ENCODE measurements around the gene HNRNPAB. TPM values are rescaled to one million over a fixed set of nuclear protein-coding genes. Genes with fewer than 3 reads are reported as not detected.

Gene HNRNPAB
- 134 and 138 TPM in 2 replicates for total RNA-seq (2014; rRNA removed; shearing (Covaris generic))

DNA sequence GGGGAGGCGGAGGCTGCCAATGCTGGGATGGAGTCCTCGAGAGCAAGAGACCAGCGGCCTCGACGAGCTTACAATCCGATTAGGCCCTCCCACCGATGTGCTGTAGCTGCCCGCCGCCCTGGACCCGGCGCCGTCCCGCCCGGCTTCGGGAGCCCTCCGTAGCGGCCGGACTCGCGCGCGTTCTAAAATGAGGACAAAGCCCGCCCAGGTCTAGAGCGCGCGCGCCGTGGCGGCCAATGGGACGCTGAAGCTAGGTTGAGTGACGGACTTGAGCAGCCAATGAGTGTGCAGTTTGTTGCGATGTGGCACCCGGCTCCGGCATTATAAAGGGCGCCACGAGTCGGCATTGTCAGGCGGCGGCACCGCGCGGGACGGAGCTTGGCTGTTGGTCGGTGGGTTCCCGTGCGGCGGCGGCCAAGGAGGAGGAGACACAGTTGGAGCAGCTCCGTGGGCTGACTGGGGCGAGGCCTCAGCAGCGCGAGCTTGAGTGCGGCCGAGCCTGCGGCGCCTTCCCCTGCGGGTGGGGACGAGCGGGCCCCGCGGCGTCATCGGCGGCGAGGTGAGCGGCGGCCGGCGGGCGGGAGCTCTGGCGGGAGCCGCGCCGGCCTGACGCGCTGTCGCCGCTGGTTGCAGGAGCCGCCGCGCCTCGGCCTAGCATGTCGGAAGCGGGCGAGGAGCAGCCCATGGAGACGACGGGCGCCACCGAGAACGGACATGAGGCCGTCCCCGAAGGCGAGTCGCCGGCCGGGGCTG lies at the start of gene HNRNPAB:
Gene HNRNPAB, plus strand, starts transcription at position 352 of the 753 bp plus-strand sequence. Its CDS starts 305 bp downstream, at position 657.
- peak; percentile 100 for DNase-seq
- Histone ChIP-seq H3K27me3 (ENCODE audit: control insufficient read depth, insufficient read depth, low read length) (no peaks in the 10 kb centered on the region; the same call in 1 of the 2 replicates), H3K36me3 (replicated peaks; ENCODE audit: control insufficient read depth, insufficient read depth, low read length) (peaks cover 39% of the 10 kb centered on the region), H3K4me3 (ENCODE audit: insufficient read depth, low read depth, low read length) (peak within 1 kb of the TSS; percentile 88)

DNA sequence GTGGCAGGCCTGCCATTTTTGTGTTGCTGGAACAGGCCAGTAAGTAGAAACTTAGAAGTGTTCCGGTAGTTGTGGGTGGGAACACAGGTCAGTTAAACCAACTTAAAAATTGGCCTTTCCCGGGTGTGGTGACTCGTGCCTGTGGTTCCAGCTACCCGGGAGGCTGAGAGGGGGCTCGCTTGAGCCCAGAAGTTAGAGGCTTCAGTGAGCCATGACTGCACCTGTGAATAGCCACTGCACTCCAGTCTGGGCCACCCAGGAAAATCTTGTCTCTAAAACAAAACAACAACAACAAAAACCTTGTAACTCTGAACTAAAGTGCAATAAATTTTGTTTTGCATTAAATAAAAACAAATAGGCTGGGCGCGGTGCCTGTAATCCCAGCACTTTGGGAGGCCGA lies 49.3 kb upstream of the HNRNPAB start:
- no peaks in the 10 kb centered on the region for H3K27me3 ChIP-seq (ENCODE audit: control insufficient read depth, insufficient read depth, low read length)
- no peak overlapping the region for H3K4me3 ChIP-seq (ENCODE audit: insufficient read depth, low read depth, low read length)
- H3K36me3 ChIP-seq (replicated peaks; ENCODE audit: control insufficient read depth, insufficient read depth, low read length), result peaks cover 11% of the 10 kb centered on the region
- DNase-seq, result no peak

DNA sequence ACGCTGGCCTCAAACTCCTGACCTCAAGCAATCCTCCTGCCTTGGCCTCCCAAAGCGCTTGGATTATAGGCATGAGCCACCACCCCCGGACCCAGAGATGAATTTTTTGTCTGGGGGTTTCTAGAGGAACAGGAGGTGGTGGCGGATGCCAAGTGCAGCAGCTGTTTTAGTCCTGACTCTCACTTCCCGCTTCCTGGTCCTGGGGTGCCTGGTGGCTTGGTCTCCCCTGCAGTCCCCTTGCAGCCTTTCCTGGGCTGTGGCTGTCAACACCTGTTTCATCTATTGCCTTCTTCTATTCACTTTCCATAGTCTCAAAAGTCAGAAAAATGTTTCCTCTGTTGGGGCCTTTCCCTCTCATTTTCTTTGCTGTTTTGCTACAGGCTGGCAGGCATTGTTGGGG lies 44.2 kb upstream of the HNRNPAB start:
- Histone ChIP-seq H3K4me3 (ENCODE audit: insufficient read depth, low read depth, low read length) (no peak overlapping the region), H3K36me3 (replicated peaks; ENCODE audit: control insufficient read depth, insufficient read depth, low read length) (no peaks in the 10 kb centered on the region), H3K27me3 (ENCODE audit: control insufficient read depth, insufficient read depth, low read length) (peaks cover 5% of the 10 kb centered on the region; the same call in 1 of the 2 replicates)
- DNase-seq, result no peak

- DNase-seq, result no peak
- no peaks in the 10 kb centered on the region for H3K36me3 ChIP-seq (replicated peaks; ENCODE audit: control insufficient read depth, insufficient read depth, low read length)
- no peak overlapping the region for H3K4me3 ChIP-seq (ENCODE audit: insufficient read depth, low read depth, low read length)
- H3K27me3 ChIP-seq (ENCODE audit: control insufficient read depth, insufficient read depth, low read length), result peaks cover 5% of the 10 kb centered on the region; the same call in 1 of the 2 replicates
These were observed 41.9 kb upstream of the HNRNPAB start for GRCh38 chr5:178162481-178162880.

- peak; percentile 96 for DNase-seq
- H3K4me3 ChIP-seq (ENCODE audit: insufficient read depth, low read depth, low read length), result peak overlapping the region; percentile 30
These were observed 40.3 kb upstream of the HNRNPAB start for GRCh38 chr5:178163772-178164735.

DNA sequence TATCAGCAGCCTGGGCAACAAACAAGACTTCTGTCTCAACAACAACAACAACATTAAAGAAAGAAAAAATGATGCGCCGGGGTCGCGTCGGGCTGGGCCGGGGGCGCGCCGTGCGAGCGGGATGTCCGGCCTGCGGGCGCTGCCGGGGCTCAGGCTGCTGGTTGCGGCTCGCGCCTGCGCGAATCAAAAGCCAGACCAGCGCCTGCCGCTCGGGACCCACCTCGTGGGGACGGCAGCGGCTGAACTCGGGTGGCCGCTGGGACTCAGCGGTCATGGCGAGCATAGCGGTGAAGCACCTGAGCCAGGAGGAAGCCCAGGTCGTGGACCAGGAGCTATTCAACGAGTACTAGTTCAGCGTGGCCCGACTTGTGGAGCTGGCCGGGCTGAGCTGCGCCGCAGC lies 38.8 kb upstream of the HNRNPAB start:
- H3K36me3 ChIP-seq (replicated peaks; ENCODE audit: control insufficient read depth, insufficient read depth, low read length), result no peaks in the 10 kb centered on the region
- DNase-seq, result no peak
- peaks cover 5% of the 10 kb centered on the region; the same call in 1 of the 2 replicates for H3K27me3 ChIP-seq (ENCODE audit: control insufficient read depth, insufficient read depth, low read length)
- no peak overlapping the region for H3K4me3 ChIP-seq (ENCODE audit: insufficient read depth, low read depth, low read length)

More at GRCh38 chr5:178163772-178164735, 40.3 kb upstream of the HNRNPAB start:
- H3K27me3 ChIP-seq (ENCODE audit: control insufficient read depth, insufficient read depth, low read length), result peaks cover 5% of the 10 kb centered on the region; the same call in 1 of the 2 replicates
- H3K36me3 ChIP-seq (replicated peaks; ENCODE audit: control insufficient read depth, insufficient read depth, low read length), result no peaks in the 10 kb centered on the region

GRCh38 chr5:178170455-178170854 lies 33.9 kb upstream of the HNRNPAB start:
- Histone ChIP-seq H3K4me3 (ENCODE audit: insufficient read depth, low read depth, low read length) (no peak overlapping the region), H3K27me3 (ENCODE audit: control insufficient read depth, insufficient read depth, low read length) (no peaks in the 10 kb centered on the region), H3K36me3 (replicated peaks; ENCODE audit: control insufficient read depth, insufficient read depth, low read length) (no peaks in the 10 kb centered on the region)
- DNase-seq, result no peak

DNA sequence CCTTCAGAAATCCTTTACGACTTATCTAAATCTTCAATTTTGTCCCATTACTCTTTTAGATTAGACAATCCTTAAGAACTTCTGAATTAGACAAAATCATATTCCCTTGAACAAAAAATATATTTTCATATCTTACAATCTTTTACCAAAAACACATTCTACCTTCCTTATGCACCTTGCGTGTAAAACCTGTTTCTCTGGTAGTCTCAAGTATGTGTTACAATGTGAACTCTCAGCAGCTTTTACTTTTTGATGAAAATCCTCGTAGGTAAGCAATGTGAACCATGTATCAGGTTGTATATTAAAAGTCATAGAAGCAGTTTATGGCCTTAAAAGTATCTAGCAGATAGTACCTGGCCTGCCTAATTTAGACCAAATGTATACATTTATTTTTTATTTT lies 29.9 kb upstream of the HNRNPAB start:
- Histone ChIP-seq H3K36me3 (replicated peaks; ENCODE audit: control insufficient read depth, insufficient read depth, low read length) (no peaks in the 10 kb centered on the region), H3K27me3 (ENCODE audit: control insufficient read depth, insufficient read depth, low read length) (no peaks in the 10 kb centered on the region), H3K4me3 (ENCODE audit: insufficient read depth, low read depth, low read length) (no peak overlapping the region)
- DNase-seq, result no peak

DNA sequence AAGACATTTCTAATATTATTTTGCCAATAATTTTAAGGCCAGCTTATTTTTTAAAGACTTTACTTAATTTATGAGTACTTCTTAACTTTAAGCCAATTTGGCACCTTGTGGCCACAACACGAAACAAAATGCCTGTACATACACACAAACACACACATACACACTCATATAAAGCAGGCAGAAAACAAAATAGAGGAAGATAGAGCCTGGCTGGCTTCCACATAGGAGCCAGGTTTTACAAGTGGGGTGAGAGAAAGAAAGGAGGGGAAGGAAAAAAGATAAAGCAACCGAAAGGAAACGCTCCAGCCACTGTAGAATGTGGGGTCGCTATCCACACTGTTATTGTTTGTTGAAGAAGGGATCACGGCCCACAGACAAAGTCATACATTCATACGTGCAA lies 27.5 kb upstream of the HNRNPAB start:
- no peak overlapping the region for H3K4me3 ChIP-seq (ENCODE audit: insufficient read depth, low read depth, low read length)
- H3K36me3 ChIP-seq (replicated peaks; ENCODE audit: control insufficient read depth, insufficient read depth, low read length), result no peaks in the 10 kb centered on the region
- no peaks in the 10 kb centered on the region for H3K27me3 ChIP-seq (ENCODE audit: control insufficient read depth, insufficient read depth, low read length)
- no peak for DNase-seq

DNA sequence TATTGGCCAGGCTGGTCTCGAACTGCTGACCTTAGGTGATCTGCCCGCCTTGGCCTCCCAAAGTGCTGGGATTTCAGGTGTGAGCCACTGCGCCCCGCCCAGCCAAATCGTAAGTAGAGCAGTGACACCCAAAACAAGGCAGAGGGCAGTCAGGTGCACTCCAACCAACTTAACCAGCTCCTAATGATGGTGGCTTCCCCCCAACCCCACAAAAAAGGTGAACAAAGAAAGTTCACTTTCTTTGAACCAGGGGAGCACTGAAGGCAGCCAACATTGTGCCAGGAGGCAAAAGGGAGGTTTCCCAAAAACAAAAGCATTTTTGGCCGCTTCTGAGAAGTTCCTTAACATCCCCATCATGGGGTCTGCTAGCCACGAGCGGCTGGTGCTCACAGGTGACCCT lies 26.8 kb upstream of the HNRNPAB start:
- Histone ChIP-seq H3K36me3 (replicated peaks; ENCODE audit: control insufficient read depth, insufficient read depth, low read length) (no peaks in the 10 kb centered on the region), H3K27me3 (ENCODE audit: control insufficient read depth, insufficient read depth, low read length) (no peaks in the 10 kb centered on the region), H3K4me3 (ENCODE audit: insufficient read depth, low read depth, low read length) (no peak overlapping the region)
- no peak for DNase-seq

- Histone ChIP-seq H3K4me3 (ENCODE audit: insufficient read depth, low read depth, low read length) (no peak overlapping the region), H3K27me3 (ENCODE audit: control insufficient read depth, insufficient read depth, low read length) (no peaks in the 10 kb centered on the region)
- DNase-seq, result peak; percentile 89
These were observed 24.0 kb upstream of the HNRNPAB start for GRCh38 chr5:178180141-178180863.

GRCh38 chr5:178182158-178182876 lies 22.0 kb upstream of the HNRNPAB start:
- H3K4me3 ChIP-seq (ENCODE audit: insufficient read depth, low read depth, low read length), result no peak overlapping the region
- H3K27me3 ChIP-seq (ENCODE audit: control insufficient read depth, insufficient read depth, low read length), result no peaks in the 10 kb centered on the region
- no peaks in the 10 kb centered on the region for H3K36me3 ChIP-seq (replicated peaks; ENCODE audit: control insufficient read depth, insufficient read depth, low read length)
- no peak for DNase-seq

More at GRCh38 chr5:178180141-178180863, 24.0 kb upstream of the HNRNPAB start:
- no peaks in the 10 kb centered on the region for H3K36me3 ChIP-seq (replicated peaks; ENCODE audit: control insufficient read depth, insufficient read depth, low read length)

- Histone ChIP-seq H3K27me3 (ENCODE audit: control insufficient read depth, insufficient read depth, low read length) (no peaks in the 10 kb centered on the region), H3K36me3 (replicated peaks; ENCODE audit: control insufficient read depth, insufficient read depth, low read length) (no peaks in the 10 kb centered on the region), H3K4me3 (ENCODE audit: insufficient read depth, low read depth, low read length) (no peak overlapping the region)
- no peak for DNase-seq
These were observed 17.9 kb upstream of the HNRNPAB start for GRCh38 chr5:178186427-178186826.

- H3K36me3 ChIP-seq (replicated peaks; ENCODE audit: control insufficient read depth, insufficient read depth, low read length), result no peaks in the 10 kb centered on the region
- H3K27me3 ChIP-seq (ENCODE audit: control insufficient read depth, insufficient read depth, low read length), result no peaks in the 10 kb centered on the region
- DNase-seq, result peak; percentile 38
- no peak within 1 kb of the TSS for H3K4me3 ChIP-seq (ENCODE audit: insufficient read depth, low read depth, low read length)
These were observed 17.3 kb upstream of the HNRNPAB start, which contains the start of gene GMCL2 for GRCh38 chr5:178187014-178187413. Gene GMCL2 (minus strand): TSS chr5:178187371. CDS start chr5:178187299, 72 bp downstream.
